Measurements from ENCODE around the gene ALCAM.

GRCh38 chr3:105615814-105616213 lies 249.1 kb downstream of the ALCAM start:
- no peak for TF ChIP-seq CTCF (IDR thresholded peaks at IDR 0.05)
- TF ChIP-seq POLR2AphosphoS5 (IDR thresholded peaks at IDR 0.05), result no peak
